Ureter (tissue), 1 donor: ENCODE results near the gene HECTD2. TPM values are rescaled to one million over a fixed set of nuclear protein-coding genes. Genes with fewer than 3 reads are reported as not detected.

ENCODE experiments used
- total RNA-seq: library from RNA; stranded (reverse); gene quantifications from one replicate; pipeline ENCODE4 v1.2.4, GENCODE V29; 2023
- donor health status: DM: yes; HTN: yes; CAD: no.

Gene HECTD2
- total RNA-seq, 1 donor from 2014 or later = 23.4 TPM

Other genes with a start within 250 kb of the HECTD2 start
- 46.3 TPM for gene PCGF5, start 189.7 kb upstream of the HECTD2 start, total RNA-seq
- gene PPP1R3C, start 222.7 kb downstream of the HECTD2 start, total RNA-seq = 113 TPM